ENCODE results near the gene STRN4. TPM values are rescaled to one million over a fixed set of nuclear protein-coding genes. Genes with fewer than 3 reads are reported as not detected.
A peak's percentile ranks its signal among the peaks of the same experiment; 100 is the strongest.

STRN4 gene
- total and polyA plus RNA-seq, 2 experiments from 2014 or later: 98.4 to 144 TPM

- no peak overlapping the region for H3K27ac ChIP-seq
- H3K4me3 ChIP-seq: no peak overlapping the region
- peaks cover 14% of the 10 kb centered on the region for H3K4me1 ChIP-seq (ENCODE audit: low read depth)
- H3K27me3 ChIP-seq: no peaks in the 10 kb centered on the region
- TF ChIP-seq, protein P1, sequence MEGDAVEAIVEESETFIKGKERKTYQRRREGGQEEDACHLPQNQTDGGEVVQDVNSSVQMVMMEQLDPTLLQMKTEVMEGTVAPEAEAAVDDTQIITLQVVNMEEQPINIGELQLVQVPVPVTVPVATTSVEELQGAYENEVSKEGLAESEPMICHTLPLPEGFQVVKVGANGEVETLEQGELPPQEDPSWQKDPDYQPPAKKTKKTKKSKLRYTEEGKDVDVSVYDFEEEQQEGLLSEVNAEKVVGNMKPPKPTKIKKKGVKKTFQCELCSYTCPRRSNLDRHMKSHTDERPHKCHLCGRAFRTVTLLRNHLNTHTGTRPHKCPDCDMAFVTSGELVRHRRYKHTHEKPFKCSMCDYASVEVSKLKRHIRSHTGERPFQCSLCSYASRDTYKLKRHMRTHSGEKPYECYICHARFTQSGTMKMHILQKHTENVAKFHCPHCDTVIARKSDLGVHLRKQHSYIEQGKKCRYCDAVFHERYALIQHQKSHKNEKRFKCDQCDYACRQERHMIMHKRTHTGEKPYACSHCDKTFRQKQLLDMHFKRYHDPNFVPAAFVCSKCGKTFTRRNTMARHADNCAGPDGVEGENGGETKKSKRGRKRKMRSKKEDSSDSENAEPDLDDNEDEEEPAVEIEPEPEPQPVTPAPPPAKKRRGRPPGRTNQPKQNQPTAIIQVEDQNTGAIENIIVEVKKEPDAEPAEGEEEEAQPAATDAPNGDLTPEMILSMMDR (IDR thresholded peaks at IDR 0.05; ENCODE audit: low read depth, low read length): no peak
- peaks cover 4% of the 10 kb centered on the region for H3K36me3 ChIP-seq
- DNase-seq (ENCODE audit: low read depth in 1 of 2, low spot score in 1 of 2): no peak
- H3K9me3 ChIP-seq (ENCODE audit: low read depth): no peaks in the 10 kb centered on the region
Observed at GRCh38 chr19:46741447-46741846, 4.8 kb downstream of the STRN4 start.

- H3K9me3 ChIP-seq (ENCODE audit: low read depth): no peaks in the 10 kb centered on the region
- H3K27ac ChIP-seq: peak overlapping the region; percentile 38
- no peak overlapping the region for H3K4me3 ChIP-seq
- TF ChIP-seq, protein P1 (IDR thresholded peaks at IDR 0.05; ENCODE audit: low read depth, low read length): no peak
- no peaks in the 10 kb centered on the region for H3K27me3 ChIP-seq
- H3K4me1 ChIP-seq (ENCODE audit: low read depth): peaks cover 14% of the 10 kb centered on the region
- DNase-seq (ENCODE audit: low read depth in 1 of 2, low spot score in 1 of 2): peak in 1 of 2 donors; percentile 70
- peaks cover 13% of the 10 kb centered on the region for H3K36me3 ChIP-seq
Observed at GRCh38 chr19:46739290-46739771, 6.9 kb downstream of the STRN4 start.

- Histone ChIP-seq H3K27me3 (no peaks in the 10 kb centered on the region), H3K9me3 (ENCODE audit: low read depth) (no peaks in the 10 kb centered on the region), H3K36me3 (peaks cover 18% of the 10 kb centered on the region), H3K4me1 (ENCODE audit: low read depth) (peaks cover 14% of the 10 kb centered on the region), H3K27ac (no peak overlapping the region), H3K4me3 (no peak overlapping the region)
- DNase-seq (ENCODE audit: low read depth in 1 of 2, low spot score in 1 of 2): no peak
- TF ChIP-seq, protein P1 (IDR thresholded peaks at IDR 0.05; ENCODE audit: low read depth, low read length): no peak
Observed at GRCh38 chr19:46737761-46738171, 8.5 kb downstream of the STRN4 start.

- H3K4me3 ChIP-seq: no peak overlapping the region
- no peak overlapping the region for H3K27ac ChIP-seq
- H3K27me3 ChIP-seq: no peaks in the 10 kb centered on the region
- TF ChIP-seq, protein P1 (IDR thresholded peaks at IDR 0.05; ENCODE audit: low read depth, low read length): no peak
- H3K4me1 ChIP-seq (ENCODE audit: low read depth): peaks cover 14% of the 10 kb centered on the region
- H3K36me3 ChIP-seq: peaks cover 23% of the 10 kb centered on the region
- DNase-seq (ENCODE audit: low read depth in 1 of 2, low spot score in 1 of 2): no peak
- H3K9me3 ChIP-seq (ENCODE audit: low read depth): no peaks in the 10 kb centered on the region
Observed at GRCh38 chr19:46737298-46737654, 9.0 kb downstream of the STRN4 start.

DNA sequence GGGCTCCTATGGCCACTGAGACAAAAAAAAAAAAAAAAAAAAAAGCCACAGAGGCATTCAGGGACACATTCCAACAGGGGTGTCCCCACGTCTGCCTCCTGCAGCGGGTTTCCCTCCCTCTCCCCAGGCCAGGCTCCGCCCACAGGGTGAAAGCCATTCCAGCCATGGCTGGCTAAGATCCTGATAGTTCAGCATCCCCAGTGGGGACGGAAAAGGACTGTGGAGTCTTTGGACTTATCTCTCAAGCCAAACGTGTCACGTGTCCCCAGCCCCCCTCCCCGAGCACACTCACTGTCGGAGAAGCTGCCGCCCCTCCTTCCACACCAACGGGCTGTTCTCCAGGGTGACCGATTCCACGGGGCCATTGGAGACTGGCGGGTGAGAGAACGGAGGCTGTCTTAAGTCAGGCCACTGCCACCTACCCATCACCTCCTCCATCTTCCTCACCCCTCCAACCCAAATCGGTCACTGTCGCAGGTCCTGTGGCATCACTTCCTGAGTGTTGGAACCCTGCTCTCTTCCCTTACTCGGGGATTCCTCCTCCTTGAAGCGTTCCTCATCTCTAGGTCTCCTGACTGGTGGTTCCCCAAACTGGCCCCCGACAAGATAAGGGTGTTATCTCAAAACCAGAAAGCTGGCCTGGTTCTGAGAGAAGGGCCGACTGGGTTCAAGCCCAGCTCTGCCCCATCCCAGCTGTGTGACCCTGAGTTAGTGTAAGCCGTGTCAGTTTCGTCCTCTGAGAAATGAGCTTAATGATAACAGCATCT lies 9.5 kb downstream of the STRN4 start:
- peak; percentile 33 to 41 for DNase-seq (ENCODE audit: low read depth in 1 of 2, low spot score in 1 of 2)
- no peak overlapping the region for H3K4me3 ChIP-seq
- H3K4me1 ChIP-seq (ENCODE audit: low read depth): peaks cover 14% of the 10 kb centered on the region
- no peaks in the 10 kb centered on the region for H3K27me3 ChIP-seq
- no peak overlapping the region for H3K27ac ChIP-seq
- H3K9me3 ChIP-seq (ENCODE audit: low read depth): no peaks in the 10 kb centered on the region
- TF ChIP-seq, protein P1 (IDR thresholded peaks at IDR 0.05; ENCODE audit: low read depth, low read length): no peak
- peaks cover 23% of the 10 kb centered on the region for H3K36me3 ChIP-seq
